ENCODE measurements around the gene NSF.

Gene NSF

GRCh38 chr17:46764000-46764708 lies 173.7 kb downstream of the NSF start:
- TF ChIP-seq FOXP2 (optimal IDR thresholded peaks at IDR 0.05; ENCODE audit: borderline replicate concordance, extremely low read depth, extremely low read length, insufficient read depth) (no peak), POLR2AphosphoS5 (IDR thresholded peaks at IDR 0.05; ENCODE audit: low read depth, low read length) (no peak), REST (IDR thresholded peaks at IDR 0.05; ENCODE audit: insufficient read depth in 1 of 2, low read depth in 2 of 2, low read length in 2 of 2) (no peak), SIN3A (IDR thresholded peaks at IDR 0.05; ENCODE audit: borderline replicate concordance, insufficient read depth, low read length) (no peak), TAF1 (IDR thresholded peaks at IDR 0.05; ENCODE audit: borderline replicate concordance, insufficient read depth, low read length) (no peak)

GRCh38 chr17:46764709-46765401 lies 174.4 kb downstream of the NSF start:
- peak; percentile 67 to 82 for TF ChIP-seq REST (IDR thresholded peaks at IDR 0.05; ENCODE audit: insufficient read depth in 1 of 2, low read depth in 2 of 2, low read length in 2 of 2)
- no peak for TF ChIP-seq TAF1 (IDR thresholded peaks at IDR 0.05; ENCODE audit: borderline replicate concordance, insufficient read depth, low read length)
- no peak for TF ChIP-seq POLR2AphosphoS5 (IDR thresholded peaks at IDR 0.05; ENCODE audit: low read depth, low read length)
- TF ChIP-seq SIN3A (IDR thresholded peaks at IDR 0.05; ENCODE audit: borderline replicate concordance, insufficient read depth, low read length) = no peak; the same call in 1 of the 2 replicates
- peak; percentile 41 for TF ChIP-seq FOXP2 (optimal IDR thresholded peaks at IDR 0.05; ENCODE audit: borderline replicate concordance, extremely low read depth, extremely low read length, insufficient read depth)

- TF ChIP-seq POLR2AphosphoS5 (IDR thresholded peaks at IDR 0.05; ENCODE audit: low read depth, low read length) (no peak), REST (IDR thresholded peaks at IDR 0.05; ENCODE audit: insufficient read depth in 1 of 2, low read depth in 2 of 2, low read length in 2 of 2) (no peak), SIN3A (IDR thresholded peaks at IDR 0.05; ENCODE audit: borderline replicate concordance, insufficient read depth, low read length) (no peak), TAF1 (IDR thresholded peaks at IDR 0.05; ENCODE audit: borderline replicate concordance, insufficient read depth, low read length) (no peak), FOXP2 (optimal IDR thresholded peaks at IDR 0.05; ENCODE audit: borderline replicate concordance, extremely low read depth, extremely low read length, insufficient read depth) (no peak)
Measured at GRCh38 chr17:46765453-46765852, 175.0 kb downstream of the NSF start.

GRCh38 chr17:46766493-46767491 lies 176.3 kb downstream of the NSF start:
- no peak for TF ChIP-seq TAF1 (IDR thresholded peaks at IDR 0.05; ENCODE audit: borderline replicate concordance, insufficient read depth, low read length)
- TF ChIP-seq REST (IDR thresholded peaks at IDR 0.05; ENCODE audit: insufficient read depth in 1 of 2, low read depth in 2 of 2, low read length in 2 of 2) = no peak
- TF ChIP-seq SIN3A (IDR thresholded peaks at IDR 0.05; ENCODE audit: borderline replicate concordance, insufficient read depth, low read length) = no peak
- no peak for TF ChIP-seq POLR2AphosphoS5 (IDR thresholded peaks at IDR 0.05; ENCODE audit: low read depth, low read length)
- TF ChIP-seq FOXP2 (optimal IDR thresholded peaks at IDR 0.05; ENCODE audit: borderline replicate concordance, extremely low read depth, extremely low read length, insufficient read depth) = no peak

All from PFSK-1 (cell line).